HL-60/S4 treated with phorbol 12-myristate 13-acetate at 8.2 ng/mL for 4 days and 3 days (cell line): ENCODE data around the gene MAX.

ENCODE experiments used
- in situ Hi-C: fragments of 300-500 bp; cut with MboI; formaldehyde crosslinking; loops from 2 replicates; pipeline ENCODE4 v1.15.0; 2022; ENCODE audit warnings: low sequenced_read_pairs

The MAX gene, protein sequence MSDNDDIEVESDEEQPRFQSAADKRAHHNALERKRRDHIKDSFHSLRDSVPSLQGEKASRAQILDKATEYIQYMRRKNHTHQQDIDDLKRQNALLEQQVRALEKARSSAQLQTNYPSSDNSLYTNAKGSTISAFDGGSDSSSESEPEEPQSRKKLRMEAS

DNA sequence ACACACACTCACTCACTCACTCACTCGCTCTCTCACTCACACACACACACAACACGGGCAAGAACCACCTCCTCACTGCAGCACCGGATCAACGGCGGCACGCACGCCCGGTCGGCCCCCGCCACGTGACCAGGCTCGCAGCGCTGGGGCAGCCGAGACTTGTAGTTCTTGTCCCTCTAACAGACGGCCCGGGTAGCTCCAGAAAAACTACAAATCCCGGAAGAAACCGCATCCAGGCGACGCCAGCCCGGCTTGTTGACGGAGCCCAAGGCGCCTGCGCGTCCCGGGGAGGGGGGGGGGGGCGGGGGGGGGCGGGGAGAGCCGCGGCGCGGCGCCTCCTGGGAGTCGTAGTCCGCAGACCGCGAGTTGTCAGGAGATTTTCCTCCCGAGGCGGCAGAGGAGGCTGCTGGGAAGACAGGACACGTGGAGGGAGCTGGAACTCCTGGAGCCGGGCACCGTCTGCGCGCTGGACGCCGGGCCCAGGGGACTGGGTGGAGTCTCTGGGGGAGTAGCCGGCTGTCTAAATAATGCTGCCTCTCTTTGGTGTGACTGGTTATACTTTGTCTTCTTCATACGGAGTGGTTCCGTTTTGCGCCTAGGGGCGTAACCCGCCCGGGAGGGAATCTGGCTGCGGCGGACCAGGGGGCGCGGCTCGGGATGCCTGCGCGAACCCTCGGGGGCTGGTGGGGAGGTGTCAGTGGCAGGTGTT is at the start of gene MAX:
Gene MAX (minus strand): TSS at position 77 of the 709 bp plus-strand sequence. CDS start 178 bp downstream, outside the sequence.
- in situ Hi-C loops = no loop called here

DNA sequence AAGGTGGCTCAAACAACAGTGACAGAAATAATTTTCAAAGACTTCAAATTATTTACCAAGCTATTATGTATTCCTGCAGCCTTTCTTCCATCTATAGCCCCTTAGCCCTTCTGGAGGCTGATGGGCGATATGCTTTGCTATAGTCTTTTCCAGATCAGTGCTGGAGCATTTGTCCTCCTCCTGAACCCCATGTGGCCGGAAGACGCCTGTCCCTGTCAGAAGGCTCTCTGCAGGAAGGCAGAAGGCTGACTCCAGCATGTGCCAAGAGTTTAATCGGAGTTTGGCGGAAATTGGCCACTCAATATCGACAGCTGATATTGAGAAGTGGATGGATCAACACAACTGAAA is 49.3 kb upstream of the MAX start:
- in situ Hi-C loops = loop anchor here (25.0 kb wide), 1 partner anchor 811 kb away; no protein-coding TSS in a partner anchor

DNA sequence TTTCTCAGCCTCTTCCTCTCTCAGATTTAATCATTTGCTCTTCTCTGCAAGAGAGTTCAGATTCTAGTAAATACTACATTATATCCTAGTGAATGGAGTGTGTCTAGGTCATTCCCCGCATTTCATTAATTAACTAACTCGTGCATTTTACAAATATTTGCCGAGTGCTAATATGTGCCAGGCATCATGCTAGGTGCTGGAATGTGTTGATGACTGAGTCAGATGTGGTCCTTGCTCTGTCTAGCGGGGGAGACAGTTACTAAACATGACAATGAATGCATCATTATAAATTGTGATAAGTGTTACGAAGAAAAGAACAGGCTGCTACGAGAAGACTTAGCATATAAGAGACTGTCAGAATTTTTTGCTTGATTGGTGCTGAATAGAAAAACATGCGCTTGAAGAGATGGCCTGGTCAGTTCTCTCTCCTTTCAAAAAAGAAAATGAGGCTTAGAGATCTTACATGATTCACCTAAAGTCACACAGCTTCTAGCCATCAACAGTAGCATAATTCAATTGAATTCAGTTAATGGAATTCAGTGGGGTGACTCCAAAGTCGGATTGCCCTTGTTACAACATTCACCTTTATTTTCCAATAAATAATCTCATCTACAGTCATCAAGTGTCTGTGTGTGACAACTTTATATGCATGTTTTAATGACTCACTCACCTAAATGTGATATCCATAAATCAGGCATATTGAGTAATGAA is 48.7 kb upstream of the MAX start:
- in situ Hi-C loops = loop anchor here (25.0 kb wide), 1 partner anchor 811 kb away; no protein-coding TSS in a partner anchor

DNA sequence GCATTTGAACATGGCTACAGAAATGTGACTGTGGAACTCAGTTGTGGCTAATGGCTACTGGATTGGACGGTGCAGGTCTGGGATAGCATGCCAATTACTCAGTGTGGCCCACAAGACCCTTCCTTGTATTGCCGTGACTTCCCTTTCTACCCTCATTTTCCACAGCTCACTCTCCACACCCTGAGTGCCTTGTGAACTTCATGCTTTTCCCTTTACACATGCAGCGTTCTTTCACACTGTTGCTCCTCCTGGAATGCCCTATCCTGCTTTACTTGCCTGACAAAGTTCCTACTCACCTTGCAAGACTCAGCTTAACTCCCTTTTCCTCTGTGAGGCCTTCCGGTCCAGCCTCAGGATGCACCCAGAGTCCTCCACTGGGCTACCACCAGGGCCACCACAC is 46.8 kb upstream of the MAX start:
- in situ Hi-C loops = no loop called here

DNA sequence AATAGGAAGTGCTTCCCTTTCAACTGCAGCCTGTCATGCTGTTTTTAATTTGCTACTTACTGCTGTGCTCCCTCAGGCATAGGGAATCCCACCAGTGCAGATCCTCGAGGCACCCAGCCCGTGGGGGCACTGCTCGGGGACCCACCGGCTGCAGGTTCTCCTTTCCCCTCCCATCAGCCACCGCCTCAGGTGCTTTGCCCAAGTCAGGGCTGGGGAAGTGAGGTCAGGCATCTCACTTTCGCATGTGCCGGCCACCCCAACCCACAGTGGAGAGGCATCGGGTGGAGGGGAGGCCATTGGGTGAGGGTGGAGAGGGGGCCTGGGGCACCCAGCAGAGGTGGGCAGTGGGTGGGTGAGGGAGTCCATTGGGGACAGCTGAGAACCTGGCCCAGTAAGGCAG is 41.9 kb upstream of the MAX start:
- in situ Hi-C loops = no loop called here

DNA sequence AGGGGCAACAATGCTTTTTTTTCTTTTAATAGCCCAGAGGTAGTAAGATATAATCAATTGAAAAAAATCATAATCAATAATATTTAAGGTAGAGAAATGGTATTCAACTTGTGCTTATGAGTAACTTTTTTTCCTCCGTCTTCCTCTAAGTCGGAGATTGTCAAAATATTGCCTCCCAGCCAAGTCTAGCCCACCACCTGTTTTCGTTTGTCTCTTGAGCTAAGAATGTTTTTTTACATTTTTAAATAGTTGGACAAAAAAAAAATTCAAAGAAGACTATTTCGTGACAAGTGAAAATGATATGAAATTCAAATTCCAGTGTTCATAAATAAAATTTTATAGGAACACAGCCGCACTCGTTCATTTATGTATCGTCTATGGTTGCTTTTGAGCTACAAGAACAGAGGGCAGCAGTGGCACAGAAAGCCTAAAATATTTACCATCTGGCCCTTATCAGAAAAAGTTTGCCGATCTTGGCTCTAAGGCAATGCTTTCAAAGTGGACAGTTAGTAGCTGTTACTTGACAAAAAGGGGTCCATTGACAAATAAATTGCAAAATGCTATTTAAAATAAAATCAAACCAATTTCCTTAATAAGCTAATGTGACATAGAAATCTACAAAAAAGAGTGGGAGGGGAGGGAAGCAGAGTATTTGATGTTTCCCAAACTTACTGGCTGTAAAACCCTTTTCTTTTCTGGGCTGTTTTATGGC is 40.8 kb upstream of the MAX start:
- in situ Hi-C loops = no loop called here

DNA sequence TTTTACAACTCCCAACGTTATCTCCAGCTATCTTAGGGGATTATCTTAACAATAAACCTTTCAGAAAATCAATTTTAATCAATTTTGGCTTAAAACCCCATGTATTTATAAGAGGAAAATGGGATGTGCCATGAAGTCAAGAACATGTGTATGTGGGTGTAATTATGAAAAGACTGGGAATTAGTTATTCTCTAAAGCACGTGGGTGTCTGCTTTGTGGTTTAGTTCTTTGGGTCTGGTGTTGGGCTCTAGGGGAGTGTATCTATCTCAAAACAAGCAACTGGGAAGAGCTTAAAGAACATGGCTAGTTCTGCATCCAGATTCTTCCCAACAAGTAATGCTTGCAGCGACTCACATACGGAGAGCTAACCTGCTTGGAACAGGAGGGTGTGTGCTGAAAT is 40.1 kb upstream of the MAX start:
- in situ Hi-C loops = no loop called here

DNA sequence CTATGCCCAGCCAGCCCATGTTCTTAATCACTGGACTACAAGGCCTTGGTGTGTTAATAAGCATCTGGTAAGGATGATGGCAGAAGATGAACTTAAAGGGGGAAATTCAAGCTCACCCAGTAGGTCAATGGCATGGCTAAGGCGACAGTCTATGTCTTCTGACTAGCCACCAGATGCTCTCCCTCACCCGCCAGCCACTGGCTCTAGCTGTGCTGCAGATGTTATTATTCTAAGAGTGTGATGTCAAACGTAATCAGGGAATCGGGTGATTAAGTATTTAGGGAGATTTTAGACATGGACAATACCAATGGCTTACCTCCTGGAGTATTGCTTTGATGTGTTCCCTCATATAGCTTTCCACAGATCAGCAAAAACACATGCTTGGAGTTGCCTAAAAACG is 39.2 kb upstream of the MAX start:
- in situ Hi-C loops = no loop called here

DNA sequence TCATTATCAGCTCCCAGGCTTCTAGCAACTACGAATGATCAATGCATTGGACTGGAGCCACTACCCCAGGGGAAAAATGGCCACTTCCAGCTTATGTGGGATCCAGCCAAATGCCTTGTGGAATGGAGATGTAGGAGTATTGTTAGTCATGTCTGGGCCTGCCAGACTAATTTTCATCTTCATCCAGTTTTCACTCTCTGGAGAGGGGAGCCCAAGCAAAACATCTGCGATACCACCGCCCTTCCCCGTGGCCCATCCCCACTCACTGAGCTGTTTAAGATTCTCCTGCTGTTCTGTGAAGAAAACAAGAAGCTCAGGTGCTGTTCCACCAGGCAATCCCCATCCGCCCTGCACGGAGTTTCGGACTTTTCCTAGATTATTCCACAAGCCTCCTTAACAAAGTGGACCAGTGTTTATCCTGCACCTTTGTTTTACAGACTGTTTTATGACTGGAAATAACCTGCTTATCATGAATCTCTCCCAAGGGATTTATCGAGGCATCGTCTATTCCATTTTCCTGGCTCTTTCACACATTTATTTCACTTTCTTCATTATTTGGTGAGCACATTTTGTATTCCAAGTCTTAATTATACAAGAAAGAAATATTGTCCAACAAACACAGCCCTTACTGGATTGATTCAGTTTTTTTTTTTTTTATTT is 35.5 kb upstream of the MAX start:
- in situ Hi-C loops = no loop called here

DNA sequence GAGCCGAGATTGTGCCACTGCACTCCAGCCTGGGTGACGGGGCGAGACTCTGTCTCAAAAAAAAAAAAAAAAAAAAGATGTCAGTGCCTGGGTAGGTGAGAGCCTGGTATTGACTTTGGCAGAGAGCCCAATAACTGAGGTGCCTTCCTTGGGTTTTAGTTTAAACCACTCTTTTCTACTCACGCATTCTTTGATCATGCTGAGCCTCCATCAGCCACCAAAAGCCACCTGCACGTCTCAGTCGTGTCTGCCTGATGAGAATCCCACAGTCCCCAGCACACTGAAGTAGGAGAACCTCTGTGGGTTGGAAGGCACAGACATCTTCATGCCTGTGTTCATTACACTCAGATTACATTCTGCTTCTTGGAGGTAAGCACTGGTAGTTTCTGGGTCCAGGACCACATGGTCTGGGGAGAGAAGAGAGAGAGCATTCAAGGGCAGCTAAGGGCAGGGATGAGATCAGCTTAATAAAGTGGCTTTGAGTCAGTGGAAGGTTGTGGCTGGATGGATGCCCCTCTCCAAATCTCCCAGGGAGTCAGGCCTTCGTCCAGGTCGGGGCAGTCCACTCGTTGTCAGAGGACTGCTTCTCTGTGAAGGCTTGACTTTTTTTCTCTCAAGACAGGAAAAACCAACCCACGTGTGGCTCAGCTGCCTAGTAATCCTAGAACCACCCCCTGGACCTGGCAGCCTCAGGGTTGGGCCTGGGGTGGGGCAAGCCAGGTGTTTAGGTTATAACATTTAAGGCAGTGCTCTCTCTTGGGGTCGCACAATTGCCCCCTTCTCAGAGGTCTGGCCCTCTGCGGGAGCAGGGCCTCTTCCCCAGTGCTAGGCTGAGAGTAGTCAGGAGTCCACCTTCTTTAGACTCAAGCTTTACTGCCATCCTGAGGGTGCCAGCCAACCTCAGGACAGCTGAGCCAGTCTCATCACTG is 32.6 kb upstream of the MAX start:
- in situ Hi-C loops = no loop called here

DNA sequence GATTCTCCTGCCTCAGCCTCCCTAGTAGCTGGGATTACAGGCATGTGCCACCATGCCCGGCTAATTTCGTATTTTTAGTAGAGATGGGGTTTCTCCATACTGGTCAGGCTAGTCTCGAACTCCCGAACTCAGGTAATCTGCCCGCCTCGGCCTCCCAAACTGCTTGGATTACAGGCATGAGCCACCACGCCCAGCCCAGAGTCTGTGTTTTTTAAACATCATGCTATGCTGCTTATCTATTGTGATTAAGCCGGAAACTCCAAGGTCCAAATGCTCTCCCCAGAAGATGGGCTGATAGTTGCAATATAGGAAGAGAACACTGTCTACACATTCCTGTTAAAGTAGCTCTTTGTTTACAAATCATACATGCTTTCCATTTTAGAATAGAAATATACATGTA is 30.5 kb upstream of the MAX start:
- in situ Hi-C loops = no loop called here

DNA sequence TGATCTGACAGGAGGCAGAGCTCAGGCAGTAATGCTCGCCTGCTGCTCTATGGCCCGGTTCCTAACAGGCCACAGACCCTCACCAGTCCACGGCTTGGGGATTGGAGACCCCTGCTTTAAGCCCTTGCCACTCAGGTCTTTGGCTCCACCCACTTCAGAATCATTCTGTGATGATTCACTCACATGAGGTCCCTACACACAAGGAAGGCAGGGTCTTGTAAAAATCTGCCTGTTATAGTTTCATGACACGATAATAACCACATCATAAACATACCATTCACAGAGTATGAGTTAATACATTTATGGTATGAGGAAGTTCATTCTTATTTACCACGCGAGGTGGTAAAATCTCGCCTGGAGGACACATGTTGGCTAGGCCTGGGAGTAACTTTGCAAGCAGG is 29.0 kb upstream of the MAX start:
- in situ Hi-C loops = no loop called here

DNA sequence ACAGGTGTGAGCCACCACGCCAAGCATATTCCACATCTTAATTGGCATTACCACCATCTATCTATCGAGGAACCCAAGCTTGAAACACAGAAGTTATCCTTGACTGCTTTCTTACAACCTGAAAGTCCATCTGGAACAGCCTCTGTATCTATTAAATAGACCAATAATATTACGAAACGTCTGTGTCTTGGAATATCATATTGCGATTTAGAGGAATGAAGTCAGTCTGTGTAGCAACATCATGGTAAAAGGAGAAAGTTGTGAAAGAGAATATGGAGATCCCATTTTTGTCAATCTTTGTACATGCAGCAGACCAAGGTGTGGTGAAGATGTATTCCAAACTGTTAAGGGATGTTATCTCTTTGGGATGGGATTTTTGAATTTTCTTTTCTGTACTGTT is 25.8 kb upstream of the MAX start:
- in situ Hi-C loops = no loop called here

DNA sequence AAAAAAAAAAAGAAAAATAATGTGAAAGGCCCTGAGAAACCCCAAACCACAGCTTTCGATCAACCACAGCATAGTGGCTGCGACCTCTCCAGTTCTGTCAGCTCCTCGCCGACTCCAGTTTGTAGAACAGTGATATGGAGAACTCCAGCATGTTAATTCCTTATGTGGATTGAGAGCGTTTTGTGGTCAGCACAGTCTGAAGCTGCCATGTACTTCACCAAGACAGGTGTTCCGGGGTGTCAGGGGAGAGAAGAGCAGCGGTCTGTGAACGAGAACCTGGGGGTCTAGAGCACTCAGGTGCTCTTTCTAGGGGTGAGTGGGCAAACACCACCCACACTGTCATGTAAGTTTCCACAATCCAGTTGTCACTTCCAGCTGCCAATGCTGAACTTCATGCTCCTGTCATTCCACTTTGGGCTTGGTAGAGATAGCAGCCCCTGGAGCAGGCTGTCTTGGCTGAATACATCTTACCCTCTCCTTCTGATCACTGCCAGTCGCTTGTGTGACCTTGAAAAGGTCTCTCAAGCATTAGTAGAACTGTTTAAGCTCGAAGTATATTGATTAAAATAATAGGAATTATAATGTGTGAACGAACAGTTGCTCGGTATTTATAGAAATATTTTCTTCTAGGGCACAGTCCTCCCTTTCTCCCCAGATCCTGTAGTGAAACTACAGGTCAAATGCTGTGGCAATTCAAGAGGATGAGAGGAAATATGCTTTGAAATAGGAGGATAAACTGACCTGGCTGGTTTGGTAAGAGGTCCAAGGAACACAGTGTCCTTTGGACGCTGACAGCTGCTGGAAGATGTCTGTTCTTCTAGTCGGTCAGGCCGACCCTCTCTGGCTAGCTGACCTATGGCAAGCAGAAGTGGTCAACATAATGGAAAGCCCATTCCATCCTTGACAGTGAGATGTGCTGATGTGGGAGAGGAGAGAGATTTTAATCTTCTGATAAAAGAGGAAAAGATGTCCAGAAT is 15.7 kb upstream of the MAX start:
- in situ Hi-C loops = no loop called here

DNA sequence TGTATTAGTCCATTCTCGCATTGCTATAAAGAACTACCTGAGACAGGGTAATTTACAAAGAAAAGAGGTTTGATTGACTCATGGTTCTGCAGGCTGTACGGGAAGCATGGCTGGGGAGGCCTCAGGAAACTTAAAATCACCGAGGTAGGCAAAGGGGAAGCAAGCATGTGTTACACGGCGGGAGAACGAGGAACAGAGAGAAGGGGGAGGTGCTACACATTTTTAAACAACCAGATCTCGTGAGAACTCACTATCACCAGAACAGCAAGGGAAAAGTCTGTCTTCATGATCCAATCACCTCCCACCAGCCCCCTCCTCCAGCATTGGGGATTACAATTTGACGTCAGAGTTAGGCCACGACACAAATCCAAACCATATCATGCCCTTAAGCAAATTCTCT is 13.3 kb upstream of the MAX start:
- in situ Hi-C loops = no loop called here

DNA sequence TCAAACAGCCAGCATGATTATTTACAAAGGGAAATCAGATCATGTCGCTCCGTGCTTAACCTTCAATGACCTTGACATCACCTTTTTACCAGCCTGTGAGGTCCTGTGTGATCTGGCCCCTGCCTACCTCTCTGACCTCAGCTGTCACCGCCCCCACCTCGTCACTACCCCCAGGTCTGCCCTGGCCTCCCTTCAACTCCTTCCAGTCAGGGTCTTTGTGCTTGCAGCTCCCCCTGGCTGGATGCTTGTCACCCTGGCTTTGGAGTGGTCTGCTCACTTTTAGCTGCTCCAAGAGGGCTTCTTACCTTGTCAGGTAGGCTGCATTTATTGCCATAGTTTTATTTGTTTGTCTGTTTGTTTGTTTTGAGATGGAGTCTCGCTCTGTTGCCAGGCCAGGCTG is 8.2 kb upstream of the MAX start:
- in situ Hi-C loops = no loop called here

DNA sequence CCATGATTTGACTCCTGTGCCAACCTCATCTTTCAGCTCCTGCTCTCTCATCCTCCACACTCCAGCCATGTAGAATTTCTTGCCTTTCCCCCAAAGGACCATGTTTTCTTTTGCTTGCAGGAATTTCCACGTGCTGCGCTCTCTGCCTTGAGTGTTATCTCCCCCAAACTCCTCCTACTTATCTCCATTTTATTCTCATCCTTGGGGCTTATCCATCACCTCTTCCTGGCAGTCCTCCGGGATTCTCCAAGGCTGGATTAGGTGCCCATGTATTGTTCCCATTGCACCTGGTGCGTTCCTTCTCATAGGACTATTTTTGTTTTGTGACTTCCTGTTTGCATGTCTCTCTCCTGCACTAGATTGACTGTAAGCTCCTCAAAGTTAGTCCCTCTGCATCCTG is 7.0 kb upstream of the MAX start:
- in situ Hi-C loops = no loop called here

DNA sequence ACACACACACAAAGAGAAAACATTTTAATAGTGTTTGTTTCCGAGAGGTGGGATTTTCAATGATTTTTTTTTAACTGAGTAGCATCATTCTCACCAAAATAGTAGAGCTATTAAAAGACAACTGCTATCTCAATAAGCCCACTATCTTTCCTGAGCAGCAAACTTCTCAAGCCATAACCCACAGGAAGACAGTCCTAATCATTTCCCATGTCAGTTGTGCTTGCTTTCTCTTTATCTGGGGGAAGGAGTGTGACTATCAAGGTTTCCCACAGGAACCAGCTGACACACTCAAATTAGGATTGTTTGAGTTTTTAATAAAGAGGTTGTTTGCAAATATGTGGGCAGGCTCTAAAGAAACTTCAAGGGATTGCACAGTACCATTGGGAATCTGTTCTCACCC is 4.9 kb upstream of the MAX start:
- in situ Hi-C loops = no loop called here

DNA sequence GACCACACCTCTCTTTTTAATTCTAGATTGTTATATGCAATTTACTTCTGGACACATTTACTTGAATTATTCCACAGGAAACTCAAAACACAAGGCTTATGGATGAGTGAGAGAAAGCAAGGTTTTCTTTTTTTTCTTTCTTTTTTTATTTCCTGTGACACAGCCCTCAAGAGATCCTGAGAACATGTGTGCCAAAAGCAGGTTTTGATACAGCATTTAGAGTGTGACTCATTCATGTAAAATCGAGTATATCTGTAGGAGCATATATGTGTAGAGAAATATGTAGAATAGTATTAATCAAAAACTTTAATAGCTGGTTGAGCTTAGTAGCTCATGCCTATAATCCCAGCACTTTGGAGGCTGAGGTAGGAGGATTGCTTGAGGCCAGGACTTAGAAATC is 4.4 kb upstream of the MAX start:
- in situ Hi-C loops = no loop called here
